NCI-H69 (cell line): ENCODE measurements around the gene MPPED2.
A peak's percentile ranks its signal among the peaks of the same experiment; 100 is the strongest.
"Not testable (repeated sequence)": the region's sequence is repeated elsewhere in the genome, so short reads cannot be mapped to it uniquely, and the experiment has no call there.

Source experiments
- DNase-seq: peaks from one replicate; lab custom pipeline; 2025; lab: John Stamatoyannopoulos, UW

The MPPED2 gene

GRCh38 chr11:30579415-30580175 lies 6.6 kb downstream of the MPPED2 start:
- peak; percentile 56 for DNase-seq

DNA sequence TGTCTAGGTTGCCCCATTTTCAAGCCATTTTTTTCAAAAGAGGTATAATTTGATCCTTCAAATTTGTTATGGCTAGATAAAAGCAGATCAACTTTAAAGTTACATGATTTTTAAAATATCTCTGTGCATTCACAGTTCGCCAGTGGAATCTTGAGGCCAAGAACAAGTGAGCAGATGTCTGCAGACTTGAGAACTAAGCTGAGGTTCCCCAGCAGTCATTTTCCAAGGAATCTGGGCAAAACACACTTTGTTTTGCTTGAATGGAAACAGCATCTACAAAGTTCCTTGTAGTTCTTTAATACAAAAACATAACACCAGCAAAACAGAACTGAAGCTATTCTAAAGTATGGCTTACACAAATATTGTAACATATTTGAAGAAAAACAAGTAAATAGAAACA lies 7.7 kb downstream of the MPPED2 start:
- no peak for DNase-seq

DNA sequence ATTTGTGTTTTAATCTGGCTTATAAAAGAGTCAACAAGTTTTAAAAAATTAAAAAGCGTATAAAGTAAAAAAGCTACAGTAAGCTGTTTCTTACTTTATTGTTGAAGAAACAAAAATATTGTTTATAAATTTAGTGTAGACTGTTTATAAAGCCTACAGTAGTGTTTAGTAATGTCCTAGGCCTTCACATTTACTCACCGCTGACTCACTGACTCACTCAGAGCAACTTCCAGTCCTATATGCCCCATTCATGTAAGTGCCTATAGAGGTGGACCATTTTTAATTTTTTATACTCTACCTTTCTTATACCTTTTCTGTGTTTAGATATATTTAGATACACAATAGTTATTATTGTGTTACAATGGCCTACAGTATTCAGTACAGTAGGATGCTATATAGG lies 12.2 kb downstream of the MPPED2 start:
- DNase-seq: no peak

- peak; percentile 85 for DNase-seq
These were observed 17.2 kb downstream of the MPPED2 start for GRCh38 chr11:30568931-30569330.

GRCh38 chr11:30567644-30568043 lies 18.5 kb downstream of the MPPED2 start:
- DNase-seq: peak; percentile 23

DNA sequence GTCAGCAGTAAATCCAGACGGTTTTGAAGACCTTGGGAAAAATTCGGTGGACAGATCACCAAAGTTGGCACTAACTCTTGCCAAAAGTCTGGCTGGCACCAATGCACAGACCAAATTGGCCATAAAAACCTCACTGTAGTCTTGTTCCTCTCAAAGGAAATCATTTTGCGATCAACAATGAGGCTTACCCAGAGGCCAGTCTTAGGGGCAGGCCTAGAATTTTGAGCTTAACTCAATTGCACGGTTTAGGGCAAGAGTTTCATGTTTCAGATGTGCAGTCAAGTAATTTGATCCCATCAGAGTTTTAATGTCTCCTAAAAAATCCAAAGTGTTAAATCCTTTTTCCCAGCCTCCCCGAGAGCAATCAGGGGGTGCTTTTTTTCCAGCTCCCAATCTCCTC lies 19.0 kb downstream of the MPPED2 start:
- peak; percentile 57 for DNase-seq

- no peak for DNase-seq
These were observed 19.7 kb downstream of the MPPED2 start for GRCh38 chr11:30566482-30566881.

- DNase-seq: no peak
These were observed 21.1 kb downstream of the MPPED2 start for GRCh38 chr11:30565027-30565426.

- peak; percentile 45 for DNase-seq
These were observed 24.3 kb downstream of the MPPED2 start for GRCh38 chr11:30561691-30562415.

DNA sequence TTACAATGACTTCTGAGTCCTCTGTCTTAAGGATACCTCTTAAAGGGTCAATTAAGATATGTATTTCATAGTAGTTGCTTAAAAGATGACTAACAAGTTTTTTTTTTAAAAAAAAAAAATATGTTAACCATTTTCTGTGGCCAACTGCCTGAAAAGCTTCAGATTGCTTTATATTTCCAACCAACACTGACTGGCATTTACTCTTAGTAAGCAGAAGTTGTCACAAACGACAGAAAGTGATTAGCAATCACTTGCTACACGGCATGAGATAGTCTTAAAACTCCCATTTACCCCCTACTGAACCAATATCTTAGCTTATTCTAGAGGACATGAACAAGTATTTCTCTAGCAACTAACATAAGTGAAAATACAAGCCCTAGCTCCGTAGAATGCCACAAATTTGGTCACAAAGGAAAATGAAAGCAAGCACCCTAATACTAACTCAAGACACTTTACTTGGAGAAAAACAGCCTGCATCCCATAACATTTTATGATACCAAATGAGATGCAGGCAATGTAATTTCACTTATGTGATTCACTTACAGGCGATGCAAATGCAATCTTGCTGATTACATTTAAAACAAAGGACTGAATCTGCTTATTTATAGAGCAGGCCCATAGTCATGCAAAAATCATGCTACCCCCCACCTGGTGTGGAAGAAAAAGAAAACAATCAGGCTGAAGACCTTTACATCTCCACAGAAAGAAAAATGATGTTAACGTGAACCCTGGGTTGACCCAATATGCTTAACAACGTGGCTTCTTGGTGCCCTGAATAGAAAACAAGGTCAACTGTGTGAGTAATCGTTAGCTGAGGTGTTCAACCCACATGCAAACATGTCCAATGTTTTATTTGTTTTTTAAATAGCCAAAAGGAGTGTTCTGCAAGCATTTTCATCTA lies 25.7 kb downstream of the MPPED2 start:
- DNase-seq: peak; percentile 53

- DNase-seq: peak; percentile 22
These were observed 27.1 kb downstream of the MPPED2 start for GRCh38 chr11:30559004-30559403.

GRCh38 chr11:30554587-30554986 lies 31.6 kb downstream of the MPPED2 start:
- not testable (repeated sequence) for DNase-seq

DNA sequence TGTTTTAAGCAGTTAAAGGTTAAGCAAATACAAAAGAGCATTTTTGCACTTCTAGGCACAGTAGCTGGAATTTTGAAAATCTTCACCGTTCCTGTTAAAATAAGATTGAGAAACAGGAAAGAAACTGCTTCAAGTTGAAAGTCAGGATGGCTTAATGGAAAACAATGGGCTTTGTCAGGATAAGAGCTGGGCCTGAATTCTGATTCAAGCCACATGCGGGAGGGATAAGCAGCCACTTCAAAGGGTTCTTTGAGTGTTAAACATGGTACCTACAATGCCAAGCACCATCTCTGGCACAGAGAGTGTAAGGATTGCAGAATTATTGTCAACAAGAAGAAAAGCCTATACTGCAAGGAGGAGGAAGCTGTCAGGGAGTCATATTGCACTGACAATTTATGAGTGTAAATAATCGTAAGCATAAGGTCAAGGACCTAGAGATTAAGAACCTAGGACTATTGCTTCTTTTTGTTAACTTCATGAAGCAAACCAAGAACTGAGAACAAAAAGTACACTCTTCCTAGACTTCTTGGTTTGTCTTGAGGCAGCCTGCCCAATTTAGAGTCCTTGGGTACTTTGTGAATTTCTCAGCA lies 32.5 kb downstream of the MPPED2 start:
- peak; percentile 44 for DNase-seq

GRCh38 chr11:30552839-30553238 lies 33.3 kb downstream of the MPPED2 start:
- DNase-seq: no peak

DNA sequence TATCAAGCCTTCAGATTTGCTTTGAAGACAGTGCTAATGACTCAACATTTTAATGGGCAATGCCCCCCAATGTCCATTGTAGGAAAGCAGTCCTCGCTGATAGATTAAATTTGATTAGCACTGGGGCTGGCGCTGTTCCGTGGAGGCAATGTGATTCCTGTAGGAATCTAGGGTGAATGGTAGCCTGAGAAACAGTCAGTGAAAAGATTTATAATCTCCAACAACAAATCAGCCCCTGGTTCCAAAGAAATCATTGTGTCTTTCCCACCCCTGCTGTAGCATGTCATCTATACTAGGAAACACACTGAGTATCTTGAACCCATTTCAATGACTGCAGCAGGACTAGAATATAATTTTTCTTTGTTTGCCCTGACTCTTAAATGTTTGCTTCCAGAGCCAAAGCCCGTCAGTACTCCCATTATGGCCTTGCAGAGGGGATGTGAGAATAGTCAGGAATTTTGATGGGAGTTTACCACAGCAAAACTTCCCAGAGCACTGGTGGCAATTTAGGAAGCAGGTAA lies 36.1 kb downstream of the MPPED2 start:
- no peak for DNase-seq

GRCh38 chr11:30549565-30549964 lies 36.6 kb downstream of the MPPED2 start:
- no peak for DNase-seq

DNA sequence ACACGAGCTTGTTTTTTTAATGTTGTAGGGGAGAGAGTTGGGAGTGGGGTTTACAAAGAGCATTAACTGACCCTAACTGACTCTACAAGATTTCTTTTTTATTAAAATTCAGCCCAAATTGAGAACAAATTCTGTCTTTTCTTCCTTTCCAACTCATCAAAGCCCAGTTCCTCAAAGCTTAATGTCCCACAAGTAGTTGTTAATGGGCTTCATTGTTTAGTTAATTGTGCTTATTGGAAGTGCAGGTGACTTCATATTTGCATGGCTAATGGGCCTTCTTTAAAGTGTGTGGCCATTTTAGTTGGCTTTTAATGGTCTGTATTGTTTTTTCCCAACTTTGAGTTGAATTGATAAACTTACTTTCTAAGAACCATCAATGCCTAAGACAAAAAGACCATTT lies 39.8 kb downstream of the MPPED2 start:
- peak; percentile 24 for DNase-seq

DNA sequence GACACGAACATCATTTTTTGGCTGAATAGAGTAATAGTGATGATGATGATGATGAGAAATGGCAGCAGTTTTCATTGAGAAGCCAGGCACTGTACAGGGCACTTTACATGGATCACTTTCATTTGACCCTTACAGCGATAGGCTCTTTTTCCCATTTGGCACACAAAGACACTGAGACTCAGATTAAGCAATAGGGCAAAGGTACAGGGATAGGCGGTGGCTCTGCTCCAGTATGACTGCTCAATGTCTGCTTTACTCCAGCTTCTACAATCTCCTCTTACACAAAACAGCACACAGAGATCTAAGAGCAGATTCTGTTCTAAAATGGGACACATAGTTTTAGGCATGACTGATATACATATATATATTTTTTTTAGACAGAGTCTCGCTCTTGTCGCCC lies 40.6 kb downstream of the MPPED2 start:
- no peak for DNase-seq

- DNase-seq: no peak
These were observed 43.1 kb downstream of the MPPED2 start for GRCh38 chr11:30543066-30543465.

GRCh38 chr11:30540781-30541180 lies 45.4 kb downstream of the MPPED2 start:
- no peak for DNase-seq

- DNase-seq: no peak
These were observed 47.9 kb downstream of the MPPED2 start for GRCh38 chr11:30538251-30538650.

GRCh38 chr11:30535818-30536217 lies 50.3 kb downstream of the MPPED2 start:
- DNase-seq: peak; percentile 88
